SU-DHL-6 (cell line): ENCODE measurements around the gene ACER2.

Experiments used
- H2AFZ ChIP-seq: fragments of 200-600 bp; sonication (generic); 2 replicates; pipeline ENCODE4 v1.6.1; 2014; ENCODE audit warnings: low read depth, mild to moderate bottlenecking, moderate library complexity, mixed read lengths, antibody characterized with exemption, low read length; ENCODE audit not compliant: severe bottlenecking
- H3F3A ChIP-seq: fragments of 200-600 bp; shearing (Covaris generic); 2 replicates; pipeline ENCODE4 v1.6.0; 2016; ENCODE audit warnings: antibody characterized with exemption, mild to moderate bottlenecking; ENCODE audit not compliant: insufficient read depth
- H3K27ac ChIP-seq: fragments of 200-600 bp; sonication (generic); 2 replicates; pipeline ENCODE4 v1.5.1; 2016; ENCODE audit warnings: low read depth, mild to moderate bottlenecking, low read length, moderate library complexity, mixed read lengths
- H3K27me3 ChIP-seq: fragments of 200-600 bp; sonication (generic), shearing (Covaris generic); 2 replicates; pipeline ENCODE4 v1.6.0; 2014; ENCODE audit warnings: mild to moderate bottlenecking, low read length
- H3K36me3 ChIP-seq: fragments of 200-600 bp; sonication (generic); 2 replicates; pipeline ENCODE4 v1.6.1; 2014; ENCODE audit warnings: mild to moderate bottlenecking, low read length, mixed read lengths
- H3K4me2 ChIP-seq: fragments of 300-600, 200-600 bp; shearing (Covaris generic), sonication (generic); 2 replicates; pipeline ENCODE4 v1.6.0; 2014; ENCODE audit warnings: low read length, low read depth, mild to moderate bottlenecking; ENCODE audit not compliant: poor library complexity, severe bottlenecking
- H3K4me3 ChIP-seq: fragments of 200-600 bp; sonication (generic); 2 replicates; pipeline ENCODE4 v1.5.1; 2014; ENCODE audit warnings: antibody characterized with exemption, low read length, mild to moderate bottlenecking, mixed read lengths; ENCODE audit not compliant: insufficient read depth, poor library complexity, severe bottlenecking
- H3K79me2 ChIP-seq: fragments of 200-600 bp; sonication (generic); 2 replicates; pipeline ENCODE4 v1.6.1; 2014; ENCODE audit warnings: mild to moderate bottlenecking, low read length, moderate library complexity; ENCODE audit not compliant: insufficient read depth
- H3K9ac ChIP-seq: fragments of 200-600 bp; sonication (generic); 2 replicates; pipeline ENCODE4 v1.7.0; 2014; ENCODE audit warnings: mild to moderate bottlenecking, low read length
- H3K9me2 ChIP-seq: fragments of 200-600 bp; sonication (generic); replicated peaks from 2 replicates; pipeline ENCODE4 v1.6.1; 2014; ENCODE audit warnings: low read length; ENCODE audit not compliant: insufficient read depth
- H3K9me3 ChIP-seq: fragments of 200-600 bp; sonication (generic); 2 replicates; pipeline ENCODE4 v1.6.1; 2014; ENCODE audit warnings: low read length, mixed read lengths; ENCODE audit not compliant: insufficient read depth
- H4K20me1 ChIP-seq: fragments of 200-600 bp; sonication (generic); 2 replicates; pipeline ENCODE4 v1.6.1; 2014; ENCODE audit warnings: low read depth, mild to moderate bottlenecking, antibody characterized with exemption, low read length, moderate library complexity, mixed read lengths
- EZH2phosphoT487 ChIP-seq: fragments of 200-600 bp; sonication (generic), shearing (Covaris generic); conservative IDR thresholded peaks from 2 replicates; pipeline ENCODE4 v1.6.1; 2018; ENCODE audit warnings: mild to moderate bottlenecking, antibody characterized with exemption, low read length, moderate library complexity, mixed read lengths
- TF ChIP-seq, protein P1 (sequence below): fragments of 200-600 bp; sonication (generic); IDR thresholded peaks from one replicate; pipeline ENCODE4 v1.5.1; 2017; ENCODE audit warnings: antibody characterized with exemption, mild to moderate bottlenecking, low read length, moderate library complexity; ENCODE audit not compliant: insufficient read depth, poor library complexity, severe bottlenecking

The ACER2 gene

DNA sequence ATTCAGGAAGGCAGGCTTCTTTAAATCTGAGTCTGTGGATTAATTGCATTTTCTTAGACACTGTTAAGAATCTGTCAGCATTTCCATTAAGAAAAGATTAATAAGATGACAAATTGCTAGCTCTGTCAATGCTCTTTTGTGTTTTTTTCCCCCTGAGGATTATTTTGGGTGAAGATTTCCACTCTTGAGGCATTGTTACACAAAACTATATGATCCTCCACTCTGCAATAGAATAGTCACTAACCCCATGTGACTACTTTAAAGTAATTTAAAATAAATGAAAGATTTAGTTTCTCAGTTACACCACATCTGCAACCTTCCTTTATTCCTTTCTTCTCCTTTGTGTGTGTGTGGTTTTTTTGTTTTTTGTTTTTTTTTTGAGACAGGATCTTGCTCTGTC, 82.0 kb downstream of the ACER2 start:
- Histone ChIP-seq H3K9me3 (no peaks in the 10 kb centered on the region), H3K27me3 (no peaks in the 10 kb centered on the region), H3F3A (no peaks in the 10 kb centered on the region), H3K4me2 (no peak overlapping the region), H3K79me2 (no peaks in the 10 kb centered on the region), H3K36me3 (no peaks in the 10 kb centered on the region), H3K9ac (no peak overlapping the region), H3K4me3 (no peak overlapping the region), H4K20me1 (no peaks in the 10 kb centered on the region), H3K27ac (no peak overlapping the region), H2AFZ (no peak overlapping the region), H3K9me2 (no peaks in the 10 kb centered on the region)
- TF ChIP-seq, protein P1, sequence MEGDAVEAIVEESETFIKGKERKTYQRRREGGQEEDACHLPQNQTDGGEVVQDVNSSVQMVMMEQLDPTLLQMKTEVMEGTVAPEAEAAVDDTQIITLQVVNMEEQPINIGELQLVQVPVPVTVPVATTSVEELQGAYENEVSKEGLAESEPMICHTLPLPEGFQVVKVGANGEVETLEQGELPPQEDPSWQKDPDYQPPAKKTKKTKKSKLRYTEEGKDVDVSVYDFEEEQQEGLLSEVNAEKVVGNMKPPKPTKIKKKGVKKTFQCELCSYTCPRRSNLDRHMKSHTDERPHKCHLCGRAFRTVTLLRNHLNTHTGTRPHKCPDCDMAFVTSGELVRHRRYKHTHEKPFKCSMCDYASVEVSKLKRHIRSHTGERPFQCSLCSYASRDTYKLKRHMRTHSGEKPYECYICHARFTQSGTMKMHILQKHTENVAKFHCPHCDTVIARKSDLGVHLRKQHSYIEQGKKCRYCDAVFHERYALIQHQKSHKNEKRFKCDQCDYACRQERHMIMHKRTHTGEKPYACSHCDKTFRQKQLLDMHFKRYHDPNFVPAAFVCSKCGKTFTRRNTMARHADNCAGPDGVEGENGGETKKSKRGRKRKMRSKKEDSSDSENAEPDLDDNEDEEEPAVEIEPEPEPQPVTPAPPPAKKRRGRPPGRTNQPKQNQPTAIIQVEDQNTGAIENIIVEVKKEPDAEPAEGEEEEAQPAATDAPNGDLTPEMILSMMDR, result no peak
- TF ChIP-seq EZH2phosphoT487, result no peak

GRCh38 chr9:19492775-19493173, 84.0 kb downstream of the ACER2 start:
- Histone ChIP-seq H3K27ac (no peak overlapping the region), H3K4me2 (no peak overlapping the region), H3K4me3 (no peak overlapping the region), H2AFZ (no peak overlapping the region), H3K9me2 (no peaks in the 10 kb centered on the region), H3K79me2 (no peaks in the 10 kb centered on the region), H3K36me3 (no peaks in the 10 kb centered on the region), H3F3A (no peaks in the 10 kb centered on the region), H3K27me3 (no peaks in the 10 kb centered on the region), H4K20me1 (no peaks in the 10 kb centered on the region), H3K9ac (no peak overlapping the region), H3K9me3 (no peaks in the 10 kb centered on the region)
- TF ChIP-seq EZH2phosphoT487, result no peak
- TF ChIP-seq, protein P1, result no peak

DNA sequence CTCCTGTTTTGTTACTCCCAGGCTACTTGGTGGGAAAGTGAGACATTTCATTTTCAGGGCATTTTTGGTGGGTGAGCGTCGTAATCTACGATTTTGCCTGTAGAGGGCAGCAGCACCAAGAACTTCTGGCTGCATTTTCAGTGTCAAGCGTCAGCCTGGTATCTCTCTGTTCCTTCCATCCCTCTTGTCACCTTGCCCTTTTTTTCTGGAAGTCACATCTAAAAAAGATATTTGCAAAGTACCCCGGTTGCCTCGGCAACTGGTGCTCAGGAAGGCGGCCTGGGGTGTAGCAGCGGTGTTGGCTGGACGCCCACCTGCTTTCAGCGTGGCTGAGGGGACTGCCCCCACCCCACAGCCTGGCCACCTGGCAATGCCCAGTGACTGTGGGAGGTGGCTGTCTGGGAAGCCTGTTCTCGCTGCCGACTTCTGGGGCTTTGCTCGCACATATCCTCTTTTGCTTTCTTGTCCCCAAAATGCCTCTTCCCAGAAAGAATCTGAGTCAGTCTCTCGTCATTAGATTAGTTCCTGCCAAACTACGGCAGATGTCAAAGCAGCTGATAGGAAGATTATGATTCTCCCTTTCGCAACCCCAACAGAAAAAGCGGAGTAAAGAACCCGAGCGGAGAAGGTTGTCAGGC, 84.5 kb downstream of the ACER2 start:
- H3K27ac ChIP-seq, result no peak overlapping the region

More for the DNA sequence above, 84.5 kb downstream of the ACER2 start:
- H3K4me3 ChIP-seq, result no peak overlapping the region
- no peaks in the 10 kb centered on the region for H3K9me2 ChIP-seq
- H3K9ac ChIP-seq, result no peak overlapping the region
- H3K79me2 ChIP-seq, result no peaks in the 10 kb centered on the region
- no peaks in the 10 kb centered on the region for H3K36me3 ChIP-seq
- TF ChIP-seq, protein P1, result peak; percentile 77
- TF ChIP-seq EZH2phosphoT487, result no peak
- no peaks in the 10 kb centered on the region for H3K9me3 ChIP-seq
- H3F3A ChIP-seq, result no peaks in the 10 kb centered on the region
- H3K27me3 ChIP-seq, result no peaks in the 10 kb centered on the region
- H4K20me1 ChIP-seq, result no peaks in the 10 kb centered on the region
- H3K4me2 ChIP-seq, result no peak overlapping the region
- H2AFZ ChIP-seq, result no peak overlapping the region
